ENCODE data around the gene CFAP46. TPM values are rescaled to one million over a fixed set of nuclear protein-coding genes. Genes with fewer than 3 reads are reported as not detected.
A peak's percentile ranks its signal among the peaks of the same experiment; 100 is the strongest.

Gene CFAP46
- total RNA-seq, 1 experiment from 2014 or later, result 3.3 TPM

DNA sequence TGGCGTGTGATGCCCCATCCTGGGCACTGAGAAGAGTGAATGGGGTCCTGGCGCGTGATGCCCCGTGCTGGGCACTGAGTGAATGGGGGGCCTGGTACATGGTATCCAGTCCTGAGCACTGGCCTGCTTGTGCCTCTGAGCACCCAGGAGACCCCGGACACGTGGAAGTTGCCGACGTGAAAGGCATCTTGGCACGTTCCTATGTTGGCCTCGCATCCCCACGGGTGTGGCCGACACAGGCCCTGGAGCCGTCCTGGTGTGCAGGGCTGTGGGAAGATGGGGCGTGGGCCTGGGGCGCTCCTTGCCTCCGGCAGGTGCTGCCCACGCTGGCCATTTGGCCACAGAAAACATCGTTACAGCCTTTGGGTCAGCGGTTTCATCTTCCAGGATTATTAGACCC, 35.5 kb downstream of the CFAP46 start (continued):
- TF ChIP-seq, protein P1, sequence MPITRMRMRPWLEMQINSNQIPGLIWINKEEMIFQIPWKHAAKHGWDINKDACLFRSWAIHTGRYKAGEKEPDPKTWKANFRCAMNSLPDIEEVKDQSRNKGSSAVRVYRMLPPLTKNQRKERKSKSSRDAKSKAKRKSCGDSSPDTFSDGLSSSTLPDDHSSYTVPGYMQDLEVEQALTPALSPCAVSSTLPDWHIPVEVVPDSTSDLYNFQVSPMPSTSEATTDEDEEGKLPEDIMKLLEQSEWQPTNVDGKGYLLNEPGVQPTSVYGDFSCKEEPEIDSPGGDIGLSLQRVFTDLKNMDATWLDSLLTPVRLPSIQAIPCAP (CRISPR knock-in tag; IDR thresholded peaks at IDR 0.05), result no peak
- TF ChIP-seq SP1 (CRISPR knock-in tag; conservative IDR thresholded peaks at IDR 0.05) (no peak), ARID4B (CRISPR knock-in tag; IDR thresholded peaks at IDR 0.05; ENCODE audit: borderline replicate concordance) (no peak)
- TF ChIP-seq, protein P2, sequence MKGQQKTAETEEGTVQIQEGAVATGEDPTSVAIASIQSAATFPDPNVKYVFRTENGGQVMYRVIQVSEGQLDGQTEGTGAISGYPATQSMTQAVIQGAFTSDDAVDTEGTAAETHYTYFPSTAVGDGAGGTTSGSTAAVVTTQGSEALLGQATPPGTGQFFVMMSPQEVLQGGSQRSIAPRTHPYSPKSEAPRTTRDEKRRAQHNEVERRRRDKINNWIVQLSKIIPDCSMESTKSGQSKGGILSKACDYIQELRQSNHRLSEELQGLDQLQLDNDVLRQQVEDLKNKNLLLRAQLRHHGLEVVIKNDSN (CRISPR knock-in tag; IDR thresholded peaks at IDR 0.05), result no peak

DNA sequence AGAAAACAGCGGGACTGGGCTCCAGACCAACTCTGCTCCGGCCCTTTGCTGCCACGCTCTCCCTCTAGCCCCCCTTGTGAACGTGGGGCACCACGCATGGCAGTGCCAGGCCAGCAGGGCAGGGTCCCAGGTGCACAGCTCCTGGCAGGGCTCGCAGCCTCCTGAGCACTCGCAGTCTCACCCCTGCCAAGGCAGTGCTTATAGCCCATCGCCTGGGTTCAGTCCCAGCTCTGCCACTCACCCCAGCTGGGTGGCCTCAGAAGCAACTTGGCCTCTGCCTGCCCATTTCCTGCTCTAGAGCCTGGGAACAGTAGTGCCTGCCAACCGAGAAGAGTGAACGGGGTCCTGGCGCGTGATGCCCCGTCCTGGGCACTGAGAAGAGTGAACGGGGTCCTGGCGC, 36.3 kb downstream of the CFAP46 start:
- POLR2A ChIA-PET, result no interaction called here
- ATAC-seq, result no peak

DNA sequence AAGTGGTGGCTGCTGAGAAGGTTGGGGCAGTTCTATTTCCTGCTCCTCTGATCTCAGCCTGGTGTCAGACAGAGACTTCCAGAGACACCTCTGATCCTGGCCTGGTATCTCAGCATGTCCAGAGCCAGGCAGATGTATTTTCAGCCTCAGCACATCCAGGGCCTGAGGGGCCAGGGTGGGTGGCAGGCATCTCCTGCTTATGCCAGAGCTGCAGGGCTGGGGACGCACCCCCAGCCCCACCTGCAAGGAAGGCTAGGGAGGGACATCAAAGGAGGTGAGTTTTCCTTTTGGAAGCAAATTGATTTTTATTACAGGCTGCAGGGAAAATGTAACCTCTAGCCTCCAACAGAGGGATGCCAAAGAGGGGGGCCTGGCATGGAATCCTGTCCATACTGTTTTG, 36.7 kb downstream of the CFAP46 start:
- H3K4me3 Mint-ChIP-seq, result no peak overlapping the region
- H3K9me3 Mint-ChIP-seq, result peaks cover 16% of the 10 kb centered on the region
- no peak overlapping the region for H3K27ac Mint-ChIP-seq
- no peak for ATAC-seq
- H3K36me3 Mint-ChIP-seq, result peaks cover 8% of the 10 kb centered on the region
- TF ChIP-seq E2F5 (CRISPR knock-in tag; IDR thresholded peaks at IDR 0.05) (no peak), FOXJ3 (CRISPR knock-in tag; IDR thresholded peaks at IDR 0.05; ENCODE audit: borderline replicate concordance) (no peak), NFE2L1 (CRISPR knock-in tag; IDR thresholded peaks at IDR 0.05) (no peak), RELA (CRISPR knock-in tag; IDR thresholded peaks at IDR 0.05; ENCODE audit: borderline replicate concordance) (no peak), SOX15 (CRISPR knock-in tag; IDR thresholded peaks at IDR 0.05) (no peak), TCF7 (CRISPR knock-in tag; IDR thresholded peaks at IDR 0.05; ENCODE audit: low read depth) (no peak), JUN (CRISPR knock-in tag; IDR thresholded peaks at IDR 0.05) (no peak), ZNF317 (CRISPR knock-in tag; IDR thresholded peaks at IDR 0.05; ENCODE audit: borderline replicate concordance, low read depth) (no peak), ESRRA (CRISPR knock-in tag; IDR thresholded peaks at IDR 0.05; ENCODE audit: borderline replicate concordance) (no peak), HMGXB4 (CRISPR knock-in tag; IDR thresholded peaks at IDR 0.05) (no peak), NFATC4 (CRISPR knock-in tag; IDR thresholded peaks at IDR 0.05) (no peak)
- TF ChIP-seq, protein P3, sequence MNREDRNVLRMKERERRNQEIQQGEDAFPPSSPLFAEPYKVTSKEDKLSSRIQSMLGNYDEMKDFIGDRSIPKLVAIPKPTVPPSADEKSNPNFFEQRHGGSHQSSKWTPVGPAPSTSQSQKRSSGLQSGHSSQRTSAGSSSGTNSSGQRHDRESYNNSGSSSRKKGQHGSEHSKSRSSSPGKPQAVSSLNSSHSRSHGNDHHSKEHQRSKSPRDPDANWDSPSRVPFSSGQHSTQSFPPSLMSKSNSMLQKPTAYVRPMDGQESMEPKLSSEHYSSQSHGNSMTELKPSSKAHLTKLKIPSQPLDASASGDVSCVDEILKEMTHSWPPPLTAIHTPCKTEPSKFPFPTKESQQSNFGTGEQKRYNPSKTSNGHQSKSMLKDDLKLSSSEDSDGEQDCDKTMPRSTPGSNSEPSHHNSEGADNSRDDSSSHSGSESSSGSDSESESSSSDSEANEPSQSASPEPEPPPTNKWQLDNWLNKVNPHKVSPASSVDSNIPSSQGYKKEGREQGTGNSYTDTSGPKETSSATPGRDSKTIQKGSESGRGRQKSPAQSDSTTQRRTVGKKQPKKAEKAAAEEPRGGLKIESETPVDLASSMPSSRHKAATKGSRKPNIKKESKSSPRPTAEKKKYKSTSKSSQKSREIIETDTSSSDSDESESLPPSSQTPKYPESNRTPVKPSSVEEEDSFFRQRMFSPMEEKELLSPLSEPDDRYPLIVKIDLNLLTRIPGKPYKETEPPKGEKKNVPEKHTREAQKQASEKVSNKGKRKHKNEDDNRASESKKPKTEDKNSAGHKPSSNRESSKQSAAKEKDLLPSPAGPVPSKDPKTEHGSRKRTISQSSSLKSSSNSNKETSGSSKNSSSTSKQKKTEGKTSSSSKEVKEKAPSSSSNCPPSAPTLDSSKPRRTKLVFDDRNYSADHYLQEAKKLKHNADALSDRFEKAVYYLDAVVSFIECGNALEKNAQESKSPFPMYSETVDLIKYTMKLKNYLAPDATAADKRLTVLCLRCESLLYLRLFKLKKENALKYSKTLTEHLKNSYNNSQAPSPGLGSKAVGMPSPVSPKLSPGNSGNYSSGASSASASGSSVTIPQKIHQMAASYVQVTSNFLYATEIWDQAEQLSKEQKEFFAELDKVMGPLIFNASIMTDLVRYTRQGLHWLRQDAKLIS (CRISPR knock-in tag; IDR thresholded peaks at IDR 0.05; ENCODE audit: borderline replicate concordance), result no peak
- peaks cover 3% of the 10 kb centered on the region; the same call in 1 of the 2 replicates for H3K4me1 Mint-ChIP-seq
- ChIA-PET POLR2A (no interaction called here), CTCF (no interaction called here)
- no peaks in the 10 kb centered on the region for H3K27me3 Mint-ChIP-seq (ENCODE audit: low read depth)
- peak; percentile 1 for DNase-seq (ENCODE audit: low spot score)

More for the DNA sequence above, 36.3 kb downstream of the CFAP46 start:
- H3K9me3 Mint-ChIP-seq, result peaks cover 12% of the 10 kb centered on the region
- DNase-seq (ENCODE audit: low spot score), result peak; percentile 3
- no peak overlapping the region for H3K4me3 Mint-ChIP-seq
- TF ChIP-seq KAT7 (CRISPR knock-in tag; IDR thresholded peaks at IDR 0.05; ENCODE audit: borderline replicate concordance), result no peak
- TF ChIP-seq JAZF1 (CRISPR knock-in tag; IDR thresholded peaks at IDR 0.05), result no peak
- TF ChIP-seq GABPB1 (CRISPR knock-in tag; IDR thresholded peaks at IDR 0.05), result no peak
- TF ChIP-seq TEAD1 (CRISPR knock-in tag; IDR thresholded peaks at IDR 0.05), result no peak
- no peak for TF ChIP-seq ELF4 (CRISPR knock-in tag; IDR thresholded peaks at IDR 0.05; ENCODE audit: low read depth)
- no peak for TF ChIP-seq JUN (CRISPR knock-in tag; IDR thresholded peaks at IDR 0.05)
- no peak for TF ChIP-seq ZNF396 (CRISPR knock-in tag; IDR thresholded peaks at IDR 0.05; ENCODE audit: borderline replicate concordance)
- TF ChIP-seq TP53 (CRISPR knock-in tag; IDR thresholded peaks at IDR 0.05), result no peak
- TF ChIP-seq ZNF138 (CRISPR knock-in tag; conservative IDR thresholded peaks at IDR 0.05), result no peak
- no peak for TF ChIP-seq RORB (CRISPR knock-in tag; IDR thresholded peaks at IDR 0.05)
- TF ChIP-seq, protein P2 (CRISPR knock-in tag; IDR thresholded peaks at IDR 0.05), result no peak
- no peak overlapping the region for H3K27ac Mint-ChIP-seq
- CTCF ChIA-PET, result no interaction called here
- H3K4me1 Mint-ChIP-seq, result peaks cover 3% of the 10 kb centered on the region; the same call in 1 of the 2 replicates
- H3K36me3 Mint-ChIP-seq, result peaks cover 4% of the 10 kb centered on the region
- H3K27me3 Mint-ChIP-seq (ENCODE audit: low read depth), result no peaks in the 10 kb centered on the region
